Measurements from ENCODE around the gene ARID1B. TPM values are rescaled to one million over a fixed set of nuclear protein-coding genes. Genes with fewer than 3 reads are reported as not detected.

The ARID1B gene
- total RNA-seq, 2 donors from 2014 or later: 74.0 to 110 TPM

GRCh38 chr6:156970595-156971112 is 193.5 kb downstream of the ARID1B start:
- Mint-ChIP-seq H3K27me3 (ENCODE audit: insufficient read depth) (no peaks in the 10 kb centered on the region), H3K9me3 (no peaks in the 10 kb centered on the region), H3K36me3 (ENCODE audit: low read depth) (no peaks in the 10 kb centered on the region), H3K4me3 (no peak overlapping the region), H3K4me1 (peaks cover 21% of the 10 kb centered on the region), H3K27ac (no peak overlapping the region)
- no peak for DNase-seq
- Histone ChIP-seq H3K4me3 (ENCODE audit: low read length) (no peak overlapping the region), H3K27me3 (ENCODE audit: control insufficient read depth, insufficient read depth, low read length, poor library complexity, severe bottlenecking) (no peaks in the 10 kb centered on the region), H3K27ac (ENCODE audit: low read depth, low read length) (no peak overlapping the region), H3K9ac (ENCODE audit: extremely low read depth, low read length, poor library complexity, severe bottlenecking) (no peak overlapping the region), H3K4me1 (ENCODE audit: control insufficient read depth, insufficient read depth, low read length) (no peaks in the 10 kb centered on the region), H3K36me3 (ENCODE audit: control insufficient read depth, insufficient read depth, low read length) (no peaks in the 10 kb centered on the region), H3K9me3 (ENCODE audit: control insufficient read depth, low read length) (no peaks in the 10 kb centered on the region)
- 96 to 100% methylated on average over 2 of the region's 2 CpGs for WGBS, 2 experiments (ENCODE audit: insufficient coverage in 1 of 2, insufficient read length in 1 of 2)
- no peak for TF ChIP-seq CTCF (conservative IDR thresholded peaks at IDR 0.05)

GRCh38 chr6:156971153-156971885 is 194.1 kb downstream of the ARID1B start:
- no peaks in the 10 kb centered on the region for H3K9me3 Mint-ChIP-seq
- H3K27me3 Mint-ChIP-seq (ENCODE audit: insufficient read depth): no peaks in the 10 kb centered on the region
- TF ChIP-seq CTCF (conservative IDR thresholded peaks at IDR 0.05): no peak

GRCh38 chr6:156972145-156972544 is 195.0 kb downstream of the ARID1B start:
- H3K27me3 Mint-ChIP-seq (ENCODE audit: insufficient read depth): no peaks in the 10 kb centered on the region
- H3K9me3 Mint-ChIP-seq: no peaks in the 10 kb centered on the region
- no peak overlapping the region for H3K9ac ChIP-seq (ENCODE audit: extremely low read depth, low read length, poor library complexity, severe bottlenecking)
- no peaks in the 10 kb centered on the region for H3K36me3 Mint-ChIP-seq (ENCODE audit: low read depth)
- no peaks in the 10 kb centered on the region for H3K36me3 ChIP-seq (ENCODE audit: control insufficient read depth, insufficient read depth, low read length)
- H3K27ac Mint-ChIP-seq: no peak overlapping the region
- no peaks in the 10 kb centered on the region for H3K9me3 ChIP-seq (ENCODE audit: control insufficient read depth, low read length)
- H3K4me3 ChIP-seq (ENCODE audit: low read length): no peak overlapping the region
- H3K4me1 Mint-ChIP-seq: peaks cover 31% of the 10 kb centered on the region
- H3K27me3 ChIP-seq (ENCODE audit: control insufficient read depth, insufficient read depth, low read length, poor library complexity, severe bottlenecking): no peaks in the 10 kb centered on the region
- no peak for TF ChIP-seq CTCF (conservative IDR thresholded peaks at IDR 0.05)
- DNase-seq: no peak
- 71 to 75% methylated on average over 2 to 3 of the region's 3 CpGs for WGBS, 2 experiments (ENCODE audit: insufficient coverage in 1 of 2, insufficient read length in 1 of 2)
- no peak overlapping the region for H3K4me3 Mint-ChIP-seq
- H3K27ac ChIP-seq (ENCODE audit: low read depth, low read length): no peak overlapping the region
- no peaks in the 10 kb centered on the region for H3K4me1 ChIP-seq (ENCODE audit: control insufficient read depth, insufficient read depth, low read length)

More at GRCh38 chr6:156971153-156971885, 194.1 kb downstream of the ARID1B start:
- no peak for DNase-seq
- Histone ChIP-seq H3K27ac (ENCODE audit: low read depth, low read length) (no peak overlapping the region), H3K4me1 (ENCODE audit: control insufficient read depth, insufficient read depth, low read length) (no peaks in the 10 kb centered on the region), H3K9me3 (ENCODE audit: control insufficient read depth, low read length) (no peaks in the 10 kb centered on the region), H3K36me3 (ENCODE audit: control insufficient read depth, insufficient read depth, low read length) (no peaks in the 10 kb centered on the region), H3K9ac (ENCODE audit: extremely low read depth, low read length, poor library complexity, severe bottlenecking) (no peak overlapping the region), H3K4me3 (ENCODE audit: low read length) (no peak overlapping the region), H3K27me3 (ENCODE audit: control insufficient read depth, insufficient read depth, low read length, poor library complexity, severe bottlenecking) (no peaks in the 10 kb centered on the region)
- Mint-ChIP-seq H3K27ac (no peak overlapping the region), H3K4me1 (peaks cover 28% of the 10 kb centered on the region), H3K4me3 (no peak overlapping the region), H3K36me3 (ENCODE audit: low read depth) (no peaks in the 10 kb centered on the region)
- WGBS, 2 experiments (ENCODE audit: insufficient coverage in 1 of 2, insufficient read length in 1 of 2): 86 to 100% methylated on average over 3 to 7 of the region's 7 CpGs

Data from endodermal cell (in vitro differentiated cells).